Measurements from ENCODE around the gene LOXL4. TPM values are rescaled to one million over a fixed set of nuclear protein-coding genes. Genes with fewer than 3 reads are reported as not detected.

LOXL4 gene
- total RNA-seq, 1 experiment from 2014 or later: 1.3 TPM

DNA sequence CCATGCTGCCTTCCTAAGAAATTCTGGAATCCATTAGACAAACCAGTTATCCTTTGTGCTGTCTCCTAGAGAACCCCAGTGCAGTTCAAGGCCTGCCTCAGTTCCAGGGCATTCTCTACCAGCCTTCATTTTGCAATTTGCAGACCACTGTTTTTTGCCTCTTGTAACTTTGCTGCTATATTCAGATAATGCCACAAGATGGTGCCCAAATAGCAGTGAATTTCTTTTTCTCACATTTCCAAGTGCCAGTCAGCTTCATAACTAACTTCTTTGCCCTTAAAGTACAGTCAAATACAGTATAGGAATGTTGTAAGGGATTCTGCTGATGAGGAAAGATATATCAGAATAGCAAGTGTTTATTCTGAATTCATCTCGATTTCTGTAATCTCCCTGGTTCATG, 25.2 kb downstream of the LOXL4 start:
- ATAC-seq (peak; percentile 49; the same call in 1 of the 2 replicates), DNase-seq (ENCODE audit: low read depth, low spot score) (no peak)
- BruUV-seq (replicated peaks): no TSS peak
- Histone ChIP-seq H3K27ac (ENCODE audit: low read depth, low read length) (no peak overlapping the region), H3K36me3 (ENCODE audit: control insufficient read depth in 1 of 2, insufficient read depth in 2 of 2, low read length in 2 of 2) (peaks cover 4 to 9% of the 10 kb centered on the region in 2 experiments; a peak in 3 of 4 replicates), H3K9me3 (ENCODE audit: control insufficient read depth in 1 of 2, insufficient read depth in 1 of 2, low read depth in 1 of 2, low read length in 2 of 2) (no peaks in the 10 kb centered on the region), H3K4me3 (replicated peaks in 1 of 2; ENCODE audit: low read depth in 1 of 2, low read length in 2 of 2) (no peak overlapping the region), H3K27me3 (ENCODE audit: insufficient read depth, low read length) (no peaks in the 10 kb centered on the region), H3K4me2 (ENCODE audit: low read length) (no peak overlapping the region), H3K9ac (ENCODE audit: low read length) (no peak overlapping the region), H4K20me1 (ENCODE audit: insufficient read depth) (no peaks in the 10 kb centered on the region; the same call in 1 of the 2 replicates), H3K4me1 (ENCODE audit: control insufficient read depth in 1 of 2, insufficient read depth in 2 of 2, low read length in 2 of 2) (no peaks in the 10 kb centered on the region), H3K79me2 (ENCODE audit: insufficient read depth, low read length) (no peaks in the 10 kb centered on the region), H3K9me2 (ENCODE audit: insufficient read depth) (no peaks in the 10 kb centered on the region), H2AFZ (ENCODE audit: low read depth, low read length, poor library complexity, severe bottlenecking) (no peak overlapping the region)
- ChIA-PET CTCF (interaction anchor here (4.1 kb wide), 1 partner anchor 67 kb away, joined by 24 read pairs; no protein-coding TSS in a partner anchor), RAD21 (ENCODE audit: low non-redundant PET in 1 of 2, low total read pairs in 2 of 2, uncharacterized antibody in 2 of 2, unreplicated experiment in 2 of 2) (interaction anchor here (1.0 to 1.3 kb wide), 2 partner anchors 66 to 67 kb away, joined by 3 to 8 read pairs; no protein-coding TSS in a partner anchor), POLR2A (no interaction called here)
- intact Hi-C loops (cut with micrococcal nuclease): loop anchor here (1.0 kb wide), 1 partner anchor 66 kb away; no protein-coding TSS in a partner anchor
- TF ChIP-seq, protein P1, sequence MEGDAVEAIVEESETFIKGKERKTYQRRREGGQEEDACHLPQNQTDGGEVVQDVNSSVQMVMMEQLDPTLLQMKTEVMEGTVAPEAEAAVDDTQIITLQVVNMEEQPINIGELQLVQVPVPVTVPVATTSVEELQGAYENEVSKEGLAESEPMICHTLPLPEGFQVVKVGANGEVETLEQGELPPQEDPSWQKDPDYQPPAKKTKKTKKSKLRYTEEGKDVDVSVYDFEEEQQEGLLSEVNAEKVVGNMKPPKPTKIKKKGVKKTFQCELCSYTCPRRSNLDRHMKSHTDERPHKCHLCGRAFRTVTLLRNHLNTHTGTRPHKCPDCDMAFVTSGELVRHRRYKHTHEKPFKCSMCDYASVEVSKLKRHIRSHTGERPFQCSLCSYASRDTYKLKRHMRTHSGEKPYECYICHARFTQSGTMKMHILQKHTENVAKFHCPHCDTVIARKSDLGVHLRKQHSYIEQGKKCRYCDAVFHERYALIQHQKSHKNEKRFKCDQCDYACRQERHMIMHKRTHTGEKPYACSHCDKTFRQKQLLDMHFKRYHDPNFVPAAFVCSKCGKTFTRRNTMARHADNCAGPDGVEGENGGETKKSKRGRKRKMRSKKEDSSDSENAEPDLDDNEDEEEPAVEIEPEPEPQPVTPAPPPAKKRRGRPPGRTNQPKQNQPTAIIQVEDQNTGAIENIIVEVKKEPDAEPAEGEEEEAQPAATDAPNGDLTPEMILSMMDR (IDR thresholded peaks at IDR 0.05 in 2 of 3, conservative IDR thresholded peaks at IDR 0.05 in 1 of 3; ENCODE audit: borderline replicate concordance in 1 of 3, insufficient read depth in 1 of 3, low read depth in 2 of 3, low read length in 2 of 3): peak; percentile 15 to 53 (median 47); a peak in 4 of 6 replicates
- peak; percentile 61 for TF ChIP-seq RAD21 (IDR thresholded peaks at IDR 0.05; ENCODE audit: low read depth)
- no peak for TF ChIP-seq POLR2A (IDR thresholded peaks at IDR 0.05; ENCODE audit: borderline replicate concordance, extremely low read depth, insufficient read depth, insufficient read length)
- TF ChIP-seq, protein P2, sequence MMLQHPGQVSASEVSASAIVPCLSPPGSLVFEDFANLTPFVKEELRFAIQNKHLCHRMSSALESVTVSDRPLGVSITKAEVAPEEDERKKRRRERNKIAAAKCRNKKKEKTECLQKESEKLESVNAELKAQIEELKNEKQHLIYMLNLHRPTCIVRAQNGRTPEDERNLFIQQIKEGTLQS (IDR thresholded peaks at IDR 0.05): no peak
- no peak for TF ChIP-seq EZH2phosphoT487 (IDR thresholded peaks at IDR 0.05; ENCODE audit: borderline replicate concordance)

DNA sequence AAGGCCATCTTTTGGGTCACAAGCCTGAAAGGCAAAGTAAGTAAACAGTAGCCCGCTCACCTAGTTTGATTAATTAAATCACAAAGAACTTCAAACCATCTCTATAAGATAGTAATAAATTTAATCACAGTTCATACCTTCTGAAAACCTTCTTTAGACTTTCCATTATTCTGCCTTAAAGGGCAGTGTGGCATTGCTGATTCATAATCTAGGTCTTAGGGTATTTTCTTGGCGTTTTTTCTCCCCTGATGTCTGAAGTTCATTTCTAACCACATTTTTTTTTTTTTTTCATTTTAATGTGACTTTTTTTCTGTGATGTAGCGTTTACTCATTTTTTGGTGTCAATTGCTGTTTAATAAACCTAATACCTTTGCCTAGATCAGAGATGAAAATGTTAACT, 27.5 kb downstream of the LOXL4 start:
- DNase-seq (ENCODE audit: low read depth, low spot score) (no peak), ATAC-seq (no peak)
- no peaks in the 10 kb centered on the region for H3K4me1 ChIP-seq (ENCODE audit: control insufficient read depth in 1 of 2, insufficient read depth in 2 of 2, low read length in 2 of 2)
- peaks cover 6 to 17% of the 10 kb centered on the region in 2 experiments; a peak in 3 of 4 replicates for H3K36me3 ChIP-seq (ENCODE audit: control insufficient read depth in 1 of 2, insufficient read depth in 2 of 2, low read length in 2 of 2)
- no TSS peak for BruUV-seq (replicated peaks)
- no peaks in the 10 kb centered on the region for H3K27me3 ChIP-seq (ENCODE audit: insufficient read depth, low read length)
- no peaks in the 10 kb centered on the region for H3K9me2 ChIP-seq (ENCODE audit: insufficient read depth)
- ChIA-PET POLR2A (no interaction called here), RAD21 (ENCODE audit: low non-redundant PET in 1 of 2, low total read pairs in 2 of 2, uncharacterized antibody in 2 of 2, unreplicated experiment in 2 of 2) (no interaction called here), CTCF (no interaction called here)
- H4K20me1 ChIP-seq (ENCODE audit: insufficient read depth): no peaks in the 10 kb centered on the region; the same call in 1 of the 2 replicates
- no peaks in the 10 kb centered on the region for H3K79me2 ChIP-seq (ENCODE audit: insufficient read depth, low read length)
- intact Hi-C loops (cut with micrococcal nuclease): no loop called here
- no peak overlapping the region for H3K4me3 ChIP-seq (replicated peaks in 1 of 2; ENCODE audit: low read depth in 1 of 2, low read length in 2 of 2)
- H3K9me3 ChIP-seq (ENCODE audit: control insufficient read depth in 1 of 2, insufficient read depth in 1 of 2, low read depth in 1 of 2, low read length in 2 of 2): no peaks in the 10 kb centered on the region
- H3K4me2 ChIP-seq (ENCODE audit: low read length): no peak overlapping the region
- H3K27ac ChIP-seq (ENCODE audit: low read depth, low read length): no peak overlapping the region
- H2AFZ ChIP-seq (ENCODE audit: low read depth, low read length, poor library complexity, severe bottlenecking): no peak overlapping the region
- no peak overlapping the region for H3K9ac ChIP-seq (ENCODE audit: low read length)
- TF ChIP-seq SP1 (IDR thresholded peaks at IDR 0.05; ENCODE audit: low read depth) (no peak), CBX3 (IDR thresholded peaks at IDR 0.05; ENCODE audit: low read depth) (no peak), POLR2AphosphoS5 (IDR thresholded peaks at IDR 0.05; ENCODE audit: low read depth, low read length) (no peak), EZH2phosphoT487 (IDR thresholded peaks at IDR 0.05; ENCODE audit: borderline replicate concordance) (no peak), ZNF274 (IDR thresholded peaks at IDR 0.05; ENCODE audit: low read depth, low read length) (no peak), SRF (IDR thresholded peaks at IDR 0.05; ENCODE audit: low read depth) (no peak), ZFX (IDR thresholded peaks at IDR 0.05) (no peak)
- TF ChIP-seq, protein P3, sequence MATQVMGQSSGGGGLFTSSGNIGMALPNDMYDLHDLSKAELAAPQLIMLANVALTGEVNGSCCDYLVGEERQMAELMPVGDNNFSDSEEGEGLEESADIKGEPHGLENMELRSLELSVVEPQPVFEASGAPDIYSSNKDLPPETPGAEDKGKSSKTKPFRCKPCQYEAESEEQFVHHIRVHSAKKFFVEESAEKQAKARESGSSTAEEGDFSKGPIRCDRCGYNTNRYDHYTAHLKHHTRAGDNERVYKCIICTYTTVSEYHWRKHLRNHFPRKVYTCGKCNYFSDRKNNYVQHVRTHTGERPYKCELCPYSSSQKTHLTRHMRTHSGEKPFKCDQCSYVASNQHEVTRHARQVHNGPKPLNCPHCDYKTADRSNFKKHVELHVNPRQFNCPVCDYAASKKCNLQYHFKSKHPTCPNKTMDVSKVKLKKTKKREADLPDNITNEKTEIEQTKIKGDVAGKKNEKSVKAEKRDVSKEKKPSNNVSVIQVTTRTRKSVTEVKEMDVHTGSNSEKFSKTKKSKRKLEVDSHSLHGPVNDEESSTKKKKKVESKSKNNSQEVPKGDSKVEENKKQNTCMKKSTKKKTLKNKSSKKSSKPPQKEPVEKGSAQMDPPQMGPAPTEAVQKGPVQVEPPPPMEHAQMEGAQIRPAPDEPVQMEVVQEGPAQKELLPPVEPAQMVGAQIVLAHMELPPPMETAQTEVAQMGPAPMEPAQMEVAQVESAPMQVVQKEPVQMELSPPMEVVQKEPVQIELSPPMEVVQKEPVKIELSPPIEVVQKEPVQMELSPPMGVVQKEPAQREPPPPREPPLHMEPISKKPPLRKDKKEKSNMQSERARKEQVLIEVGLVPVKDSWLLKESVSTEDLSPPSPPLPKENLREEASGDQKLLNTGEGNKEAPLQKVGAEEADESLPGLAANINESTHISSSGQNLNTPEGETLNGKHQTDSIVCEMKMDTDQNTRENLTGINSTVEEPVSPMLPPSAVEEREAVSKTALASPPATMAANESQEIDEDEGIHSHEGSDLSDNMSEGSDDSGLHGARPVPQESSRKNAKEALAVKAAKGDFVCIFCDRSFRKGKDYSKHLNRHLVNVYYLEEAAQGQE (IDR thresholded peaks at IDR 0.05; ENCODE audit: low read depth): no peak
- TF ChIP-seq, protein P2 (IDR thresholded peaks at IDR 0.05): no peak
